HUES64 (cell line): ENCODE measurements around the gene OLFM1.

Experiments used
- H3K27ac ChIP-seq: 2 replicates; pipeline ENCODE4 v1.7.0; 2013; ENCODE audit warnings: low read depth, low read length, inconsistent platforms
- H3K27me3 ChIP-seq: 2 replicates; pipeline ENCODE4 v1.6.1; 2013; ENCODE audit warnings: mild to moderate bottlenecking, low read length; ENCODE audit not compliant: insufficient read depth
- H3K36me3 ChIP-seq: 2 replicates; pipeline ENCODE4 v1.6.1; 2013; ENCODE audit warnings: mild to moderate bottlenecking, low read length; ENCODE audit not compliant: insufficient read depth
- H3K4me1 ChIP-seq: 2 replicates; pipeline ENCODE4 v1.6.1; 2013; ENCODE audit warnings: mild to moderate bottlenecking, low read length, moderate library complexity; ENCODE audit not compliant: insufficient read depth
- H3K4me3 ChIP-seq: 2 replicates; pipeline ENCODE4 v1.5.1; 2013; ENCODE audit warnings: mild to moderate bottlenecking, low read length, moderate library complexity
- H3K9ac ChIP-seq: 2 replicates; pipeline ENCODE4 v1.6.1; 2013; ENCODE audit warnings: mild to moderate bottlenecking, low read depth, low read length
- H3K9me3 ChIP-seq: 2 replicates; pipeline ENCODE4 v1.6.1; 2013; ENCODE audit warnings: low read depth, low read length; ENCODE audit not compliant: insufficient read depth
- WGBS: fragments of 150-250, 120-280 bp; methylation state at CpG from one replicate; pipeline ENCODE4 v1.1.7; 2013; ENCODE audit warnings: missing lambda C conversion rate; 5-methylcytosine and 5-hydroxymethylcytosine counted together

OLFM1 gene

DNA sequence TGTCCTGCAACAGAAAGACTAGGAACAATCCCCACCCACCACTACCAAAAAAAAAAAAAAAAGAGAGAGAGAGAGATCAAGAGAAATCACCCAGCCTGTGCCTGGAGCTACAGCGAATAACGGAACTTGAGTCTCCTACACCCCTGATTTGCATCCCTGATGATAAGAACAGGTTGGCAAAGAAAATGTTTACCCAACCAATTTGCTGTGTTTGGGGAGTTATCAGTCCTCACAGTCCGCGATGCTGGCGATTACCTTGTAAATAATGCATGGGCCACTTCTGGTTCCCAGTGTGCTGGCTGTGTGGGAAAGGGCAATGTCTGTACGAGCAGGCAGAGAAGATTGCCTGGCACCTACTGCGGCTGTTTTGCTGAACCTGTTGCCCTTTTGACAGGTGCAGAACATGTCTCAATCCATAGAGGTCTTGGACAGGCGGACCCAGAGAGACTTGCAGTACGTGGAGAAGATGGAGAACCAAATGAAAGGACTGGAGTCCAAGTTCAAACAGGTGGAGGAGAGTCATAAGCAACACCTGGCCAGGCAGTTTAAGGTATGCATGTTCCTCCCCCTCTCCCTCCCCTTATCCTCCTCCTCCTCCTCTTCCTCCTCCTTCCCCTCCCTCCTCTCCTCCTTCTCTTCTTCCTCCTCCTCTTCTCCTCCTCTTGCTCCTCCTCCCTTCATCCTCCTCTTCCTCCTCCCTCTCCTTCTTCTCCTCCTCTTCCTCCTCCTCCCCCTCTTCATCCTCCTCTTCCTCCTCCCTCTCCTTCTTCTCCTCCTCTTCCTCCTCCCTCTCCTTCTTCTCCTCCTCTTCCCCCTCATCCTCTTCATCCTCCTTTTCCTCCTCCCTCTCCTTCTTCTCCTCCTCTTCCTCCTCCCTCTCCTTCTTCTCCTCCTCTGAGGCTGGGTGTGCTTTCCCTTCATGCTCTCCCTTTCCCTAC lies 8.3 kb downstream of the OLFM1 start:
- no peaks in the 10 kb centered on the region for H3K4me1 ChIP-seq
- H3K9ac ChIP-seq: no peak overlapping the region
- 85% methylated on average over 9 of the region's 9 CpGs for WGBS
- no peaks in the 10 kb centered on the region for H3K27me3 ChIP-seq
- H3K36me3 ChIP-seq: peaks cover 15% of the 10 kb centered on the region; the same call in 1 of the 2 replicates
- no peak overlapping the region for H3K27ac ChIP-seq
- no peak overlapping the region for H3K4me3 ChIP-seq
- H3K9me3 ChIP-seq: no peaks in the 10 kb centered on the region

DNA sequence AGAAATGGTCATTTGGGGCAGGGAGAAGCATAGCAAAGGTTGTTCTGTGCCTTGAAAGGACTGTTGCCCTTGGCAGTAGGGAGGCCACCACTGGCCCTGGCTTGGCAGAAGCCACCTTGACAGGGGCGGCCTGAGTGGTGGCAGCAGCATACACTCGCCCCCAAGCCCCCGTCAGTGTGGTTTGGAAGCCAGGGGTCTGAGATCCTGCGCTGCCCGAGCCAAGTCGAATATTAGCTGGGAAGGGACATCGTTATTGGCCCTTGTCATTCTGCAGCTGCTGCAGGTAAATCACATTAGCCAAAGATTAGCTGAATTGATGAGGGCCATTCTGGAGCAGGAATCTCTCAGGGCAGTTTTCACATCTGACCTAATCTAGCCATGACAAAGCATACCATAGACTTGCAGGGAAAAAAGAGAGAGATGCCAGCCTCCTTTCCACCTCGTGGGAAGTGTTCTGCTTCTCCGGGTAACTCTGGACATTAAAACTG lies 9.0 kb downstream of the OLFM1 start:
- Histone ChIP-seq H3K27ac (no peak overlapping the region), H3K4me3 (no peak overlapping the region), H3K9ac (no peak overlapping the region), H3K36me3 (peaks cover 11% of the 10 kb centered on the region; the same call in 1 of the 2 replicates), H3K9me3 (no peaks in the 10 kb centered on the region), H3K27me3 (no peaks in the 10 kb centered on the region), H3K4me1 (no peaks in the 10 kb centered on the region)
- WGBS: 93% methylated on average over 9 of the region's 9 CpGs

DNA sequence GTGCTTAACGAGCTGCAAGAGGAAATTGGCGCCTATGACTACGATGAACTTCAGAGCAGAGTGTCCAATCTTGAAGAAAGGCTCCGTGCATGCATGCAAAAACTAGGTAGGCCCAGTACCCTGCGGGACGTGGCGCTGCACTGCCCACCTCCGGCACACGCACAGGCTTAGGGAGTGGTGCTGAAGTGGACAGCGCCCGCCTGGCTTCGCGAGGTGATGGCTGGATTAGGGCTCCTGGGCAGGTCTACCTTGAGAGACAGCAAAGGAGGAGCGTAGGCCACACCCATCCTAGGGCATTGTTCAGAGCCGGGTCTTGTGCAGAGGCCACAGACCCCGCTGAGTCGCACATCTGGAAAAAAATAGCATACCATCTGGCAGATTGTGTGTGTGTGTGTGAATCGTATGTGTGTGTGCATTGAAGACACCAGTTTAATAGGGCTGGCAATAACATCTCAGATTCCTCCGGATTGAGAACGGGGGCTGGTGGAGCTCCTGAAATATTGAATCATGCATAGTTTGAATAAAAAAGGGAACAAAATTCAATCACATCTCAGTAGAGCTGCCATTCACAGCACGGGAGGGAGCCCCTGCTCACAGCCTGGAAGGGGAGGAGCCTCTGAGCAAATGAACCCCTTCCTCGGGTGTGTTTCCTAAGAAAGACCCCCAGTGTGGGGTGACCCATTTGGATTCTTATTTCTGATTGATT lies 11.1 kb downstream of the OLFM1 start:
- Histone ChIP-seq H3K4me1 (no peaks in the 10 kb centered on the region), H3K9ac (no peak overlapping the region), H3K27ac (no peak overlapping the region), H3K36me3 (0 out of 2 replicates have a peak, but pooled peaks cover 3% of the 10 kb centered on the region), H3K4me3 (no peak overlapping the region), H3K9me3 (no peaks in the 10 kb centered on the region), H3K27me3 (no peaks in the 10 kb centered on the region)
- WGBS: 67% methylated on average over 22 of the region's 22 CpGs

DNA sequence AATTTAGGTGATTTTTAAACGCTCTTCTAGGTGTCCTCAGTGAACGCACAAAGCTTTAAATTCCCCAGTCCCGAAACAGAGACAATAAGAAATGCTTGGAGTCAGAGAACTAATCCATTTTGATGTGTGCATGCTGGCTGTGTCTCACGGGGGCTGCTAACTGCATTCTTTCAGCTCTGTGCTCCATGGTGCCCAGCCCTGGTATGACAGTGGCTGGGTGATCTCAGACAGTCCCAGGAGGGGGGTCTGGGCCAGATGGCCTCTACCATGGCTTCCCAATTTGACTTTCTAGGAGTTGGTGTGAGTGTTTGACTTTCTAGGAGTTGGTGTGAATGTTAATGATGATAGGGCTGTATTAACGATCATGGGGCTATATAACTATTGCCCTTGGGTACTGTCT lies 12.1 kb downstream of the OLFM1 start:
- H3K27ac ChIP-seq: no peak overlapping the region
- H3K9me3 ChIP-seq: no peaks in the 10 kb centered on the region
- 92% methylated on average over 5 of the region's 5 CpGs for WGBS
- H3K4me3 ChIP-seq: no peak overlapping the region
- no peaks in the 10 kb centered on the region for H3K4me1 ChIP-seq
- H3K36me3 ChIP-seq: 0 out of 2 replicates have a peak, but pooled peaks cover 3% of the 10 kb centered on the region
- no peak overlapping the region for H3K9ac ChIP-seq
- no peaks in the 10 kb centered on the region for H3K27me3 ChIP-seq

DNA sequence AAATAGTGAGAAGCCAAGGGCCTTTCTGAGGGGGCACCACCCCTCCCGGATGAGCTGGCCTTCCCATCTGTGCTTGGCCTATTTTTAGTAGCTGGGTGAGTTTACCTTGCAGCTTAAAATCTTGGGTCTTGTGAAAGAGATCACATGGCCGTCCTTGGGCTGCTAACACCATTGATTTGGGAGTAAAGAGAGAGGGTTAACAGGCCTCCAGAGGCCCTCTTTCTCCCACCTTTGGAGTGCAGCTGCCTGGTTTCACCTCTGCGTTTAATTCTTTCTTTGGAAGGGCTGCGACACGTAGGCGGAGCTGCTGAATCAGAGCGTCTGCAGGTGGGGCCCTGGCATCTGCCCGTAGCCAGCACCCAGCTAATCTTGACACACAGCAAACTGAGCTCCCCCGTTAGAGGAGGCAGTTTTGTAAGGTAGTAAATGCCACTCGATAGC lies 12.8 kb downstream of the OLFM1 start:
- H3K36me3 ChIP-seq: 0 out of 2 replicates have a peak, but pooled peaks cover 3% of the 10 kb centered on the region
- H3K27ac ChIP-seq: no peak overlapping the region
- H3K27me3 ChIP-seq: no peaks in the 10 kb centered on the region
- no peaks in the 10 kb centered on the region for H3K4me1 ChIP-seq
- no peak overlapping the region for H3K4me3 ChIP-seq
- no peak overlapping the region for H3K9ac ChIP-seq
- no peaks in the 10 kb centered on the region for H3K9me3 ChIP-seq
- WGBS: 87% methylated on average over 10 of the region's 10 CpGs

DNA sequence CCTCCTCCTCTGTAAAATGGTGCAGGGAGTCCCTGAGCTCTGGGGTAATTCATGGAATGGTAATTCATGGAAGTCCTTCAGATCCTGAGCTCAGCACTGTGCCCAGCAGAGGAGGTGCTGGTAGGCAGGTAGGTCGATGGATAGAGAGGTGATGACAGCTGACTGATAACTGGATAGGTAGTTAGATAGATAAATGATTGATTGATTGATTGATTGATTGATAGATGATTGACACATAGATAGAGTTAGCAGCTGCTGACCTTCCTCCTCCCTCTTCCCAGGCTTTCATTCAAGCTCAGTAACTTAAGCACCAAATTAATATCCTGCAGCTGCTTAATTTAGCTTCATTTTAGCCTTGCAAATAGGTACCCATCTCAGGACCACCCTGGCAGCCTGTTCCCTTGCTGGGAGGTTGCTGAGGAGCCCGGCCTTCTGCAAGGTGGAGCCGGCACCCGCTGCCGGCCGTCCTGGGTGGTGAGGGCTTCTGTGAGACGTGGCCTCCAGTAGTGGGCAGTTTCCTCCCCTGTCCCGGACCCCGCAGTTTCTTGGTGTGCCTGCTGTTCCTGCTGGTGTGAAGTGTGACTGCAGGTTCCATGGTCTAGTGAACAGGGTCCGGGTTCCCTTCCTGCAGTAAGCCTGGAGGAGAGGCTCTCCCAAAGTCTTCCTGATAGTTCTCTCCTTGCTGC lies 13.4 kb downstream of the OLFM1 start:
- Histone ChIP-seq H3K9ac (no peak overlapping the region), H3K4me3 (no peak overlapping the region), H3K4me1 (no peaks in the 10 kb centered on the region), H3K27ac (no peak overlapping the region), H3K27me3 (no peaks in the 10 kb centered on the region), H3K9me3 (no peaks in the 10 kb centered on the region), H3K36me3 (0 out of 2 replicates have a peak, but pooled peaks cover 3% of the 10 kb centered on the region)
- 94% methylated on average over 10 of the region's 10 CpGs for WGBS

DNA sequence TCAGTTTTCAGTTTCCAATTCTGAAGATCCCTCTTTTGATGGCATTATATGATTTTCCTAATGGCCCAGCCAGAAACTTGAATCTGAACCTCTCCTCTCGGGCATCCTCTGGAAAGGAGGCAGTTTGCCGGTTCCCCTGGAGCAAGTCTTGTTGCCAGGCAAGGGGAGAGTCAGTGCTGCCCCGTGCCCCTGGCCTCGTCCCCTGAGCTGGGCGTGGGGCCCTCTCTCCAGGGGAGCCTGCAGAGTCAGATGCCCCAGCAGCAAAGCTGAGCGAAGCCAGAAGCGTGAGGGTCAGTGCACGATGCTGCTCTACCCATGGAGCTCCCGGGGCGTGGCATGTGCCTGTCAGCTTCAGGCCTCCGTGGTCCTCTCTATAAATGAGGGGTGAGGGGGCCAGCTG lies 14.0 kb downstream of the OLFM1 start:
- no peak overlapping the region for H3K4me3 ChIP-seq
- no peak overlapping the region for H3K9ac ChIP-seq
- H3K4me1 ChIP-seq: no peaks in the 10 kb centered on the region
- H3K27ac ChIP-seq: no peak overlapping the region
- no peaks in the 10 kb centered on the region for H3K27me3 ChIP-seq
- 92% methylated on average over 11 of the region's 11 CpGs for WGBS
- no peaks in the 10 kb centered on the region for H3K9me3 ChIP-seq
- H3K36me3 ChIP-seq: 0 out of 2 replicates have a peak, but pooled peaks cover 3% of the 10 kb centered on the region

DNA sequence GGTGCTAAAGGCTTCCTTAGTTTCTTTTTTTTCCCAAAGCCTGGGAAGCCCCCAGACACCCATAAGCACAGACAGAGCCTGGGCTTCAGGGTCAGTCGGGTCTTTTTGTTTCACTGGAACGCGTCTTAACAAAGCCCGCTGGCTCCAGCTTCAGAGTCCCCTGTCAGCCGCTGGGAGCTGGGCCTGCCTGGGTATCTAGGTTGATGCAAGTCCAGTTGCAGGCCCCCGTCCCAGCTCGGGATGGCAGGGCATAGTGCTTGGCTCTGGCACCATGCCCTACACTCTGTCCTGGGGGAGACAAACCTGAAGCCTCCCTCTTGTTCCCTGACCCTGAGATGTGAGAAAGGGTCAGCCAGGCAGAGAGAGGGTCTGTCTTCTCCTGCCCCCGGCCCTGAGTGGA lies 14.5 kb downstream of the OLFM1 start:
- Histone ChIP-seq H3K9me3 (no peaks in the 10 kb centered on the region), H3K4me3 (no peak overlapping the region), H3K9ac (no peak overlapping the region), H3K4me1 (no peaks in the 10 kb centered on the region), H3K27ac (no peak overlapping the region), H3K36me3 (0 out of 2 replicates have a peak, but pooled peaks cover 3% of the 10 kb centered on the region), H3K27me3 (no peaks in the 10 kb centered on the region)
- 94% methylated on average over 8 of the region's 8 CpGs for WGBS

DNA sequence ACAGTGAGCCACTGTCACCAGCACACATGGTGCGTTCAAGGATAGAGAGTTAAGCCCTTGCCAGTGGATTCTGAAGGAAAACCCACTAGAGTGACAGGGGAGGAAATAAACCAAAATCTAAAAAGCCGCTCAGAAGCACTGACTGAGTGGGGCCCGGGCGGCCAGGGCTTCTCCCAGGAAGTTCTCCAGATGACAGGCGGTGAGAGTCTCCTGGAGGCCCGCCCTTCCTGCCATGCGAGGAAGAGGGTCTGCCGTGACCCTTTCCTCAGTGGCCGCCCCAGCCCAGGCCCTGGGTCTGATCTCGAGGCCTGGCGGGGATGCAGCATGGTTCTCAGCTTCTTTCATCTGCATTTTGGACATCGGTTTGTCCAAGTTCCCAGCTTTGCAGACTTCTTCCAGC lies 14.9 kb downstream of the OLFM1 start:
- no peaks in the 10 kb centered on the region for H3K9me3 ChIP-seq
- H3K9ac ChIP-seq: no peak overlapping the region
- no peaks in the 10 kb centered on the region for H3K27me3 ChIP-seq
- H3K4me3 ChIP-seq: no peak overlapping the region
- peaks cover 4% of the 10 kb centered on the region; the same call in 1 of the 2 replicates for H3K4me1 ChIP-seq
- H3K27ac ChIP-seq: no peak overlapping the region
- 94% methylated on average over 12 of the region's 12 CpGs for WGBS
- 0 out of 2 replicates have a peak, but pooled peaks cover 3% of the 10 kb centered on the region for H3K36me3 ChIP-seq

DNA sequence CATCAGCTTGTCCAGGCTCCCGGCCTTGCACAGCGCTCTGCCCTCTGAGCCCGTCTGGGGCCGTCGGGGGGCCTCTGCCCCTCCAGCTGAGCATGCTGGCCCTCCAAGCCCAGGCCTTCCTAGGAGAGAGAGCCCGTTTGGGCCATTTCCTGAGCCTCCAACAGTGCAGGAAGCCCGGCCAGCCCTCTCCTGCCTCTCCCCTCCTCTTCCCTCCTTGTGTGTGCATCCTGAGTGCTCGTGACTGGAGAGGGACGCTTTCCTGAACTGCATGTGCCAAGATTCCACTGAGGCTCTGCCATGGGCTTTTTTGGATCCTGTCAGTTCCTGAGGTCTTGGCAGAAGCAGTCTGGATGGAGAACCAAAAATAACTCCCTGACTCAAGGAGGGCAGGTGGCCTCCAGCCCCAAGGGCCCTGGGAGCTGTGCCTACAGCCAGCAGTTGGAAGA lies 15.6 kb downstream of the OLFM1 start:
- Histone ChIP-seq H3K4me1 (peaks cover 10% of the 10 kb centered on the region), H3K27ac (no peak overlapping the region), H3K27me3 (no peaks in the 10 kb centered on the region), H3K4me3 (no peak overlapping the region), H3K36me3 (0 out of 2 replicates have a peak, but pooled peaks cover 3% of the 10 kb centered on the region), H3K9me3 (no peaks in the 10 kb centered on the region), H3K9ac (no peak overlapping the region)
- WGBS: 89% methylated on average over 9 of the region's 9 CpGs
